Stimulated activated naive CD8-positive, alpha-beta T cell treated with anti-CD3 and anti-CD28 coated beads, Interleukin-15, Interleukin-2, amounts not matched to agents 100 ng/mL and 50 ng/mL, for 24 hours (primary cell): Measurements from ENCODE around the gene GNAQ.

Experiments
- H3K27ac Mint-ChIP-seq: one replicate; pipeline ENCODE4 v1.8.0; 2021; ENCODE audit warnings: mild to moderate bottlenecking, mixed read lengths
- H3K27me3 Mint-ChIP-seq: one replicate; pipeline ENCODE4 v1.8.0; 2021; ENCODE audit warnings: mixed read lengths
- H3K36me3 Mint-ChIP-seq: one replicate; pipeline ENCODE4 v1.8.0; 2021; ENCODE audit warnings: low read depth, mixed read lengths
- H3K4me1 Mint-ChIP-seq: one replicate; pipeline ENCODE4 v1.8.0; 2021; ENCODE audit warnings: low read depth, mixed read lengths
- H3K4me3 Mint-ChIP-seq: one replicate; pipeline ENCODE4 v1.8.0; 2021; ENCODE audit warnings: mild to moderate bottlenecking, mixed read lengths
- H3K9me3 Mint-ChIP-seq: one replicate; pipeline ENCODE4 v1.8.0; 2021; ENCODE audit warnings: mixed read lengths

Gene GNAQ

DNA sequence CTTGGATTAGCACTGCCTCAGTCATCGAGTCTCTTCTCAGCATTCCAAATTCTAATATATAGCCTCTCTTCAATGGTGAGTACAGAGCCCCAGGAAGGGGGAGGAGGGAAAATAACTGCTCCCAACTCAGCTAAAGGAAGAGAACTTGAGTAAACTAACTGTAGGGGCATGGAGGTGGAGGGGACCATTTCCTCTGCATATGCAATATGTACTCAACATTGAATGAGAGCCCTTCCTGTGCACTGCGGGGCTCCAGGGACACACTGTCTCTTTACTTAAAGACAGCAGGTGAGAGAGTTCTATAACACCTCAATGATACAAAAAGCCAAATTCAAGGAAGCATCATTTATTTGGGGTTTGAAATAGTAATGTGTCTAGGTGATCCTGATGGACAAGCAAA lies 75.1 kb downstream of the GNAQ start:
- Mint-ChIP-seq H3K9me3 (no peaks in the 10 kb centered on the region), H3K27me3 (no peaks in the 10 kb centered on the region), H3K4me3 (no peak overlapping the region), H3K27ac (no peak overlapping the region), H3K36me3 (peaks cover 4% of the 10 kb centered on the region), H3K4me1 (peaks cover 35% of the 10 kb centered on the region)

- H3K36me3 Mint-ChIP-seq = no peaks in the 10 kb centered on the region
- H3K4me3 Mint-ChIP-seq = no peak overlapping the region
- peaks cover 36% of the 10 kb centered on the region for H3K4me1 Mint-ChIP-seq
- no peaks in the 10 kb centered on the region for H3K27me3 Mint-ChIP-seq
- no peaks in the 10 kb centered on the region for H3K9me3 Mint-ChIP-seq
- H3K27ac Mint-ChIP-seq = no peak overlapping the region
These were observed 77.0 kb downstream of the GNAQ start for GRCh38 chr9:77954666-77955015.

- Mint-ChIP-seq H3K4me1 (peaks cover 36% of the 10 kb centered on the region), H3K27me3 (no peaks in the 10 kb centered on the region), H3K9me3 (no peaks in the 10 kb centered on the region), H3K4me3 (no peak overlapping the region), H3K36me3 (no peaks in the 10 kb centered on the region), H3K27ac (no peak overlapping the region)
These were observed 77.5 kb downstream of the GNAQ start for GRCh38 chr9:77954013-77954665.

DNA sequence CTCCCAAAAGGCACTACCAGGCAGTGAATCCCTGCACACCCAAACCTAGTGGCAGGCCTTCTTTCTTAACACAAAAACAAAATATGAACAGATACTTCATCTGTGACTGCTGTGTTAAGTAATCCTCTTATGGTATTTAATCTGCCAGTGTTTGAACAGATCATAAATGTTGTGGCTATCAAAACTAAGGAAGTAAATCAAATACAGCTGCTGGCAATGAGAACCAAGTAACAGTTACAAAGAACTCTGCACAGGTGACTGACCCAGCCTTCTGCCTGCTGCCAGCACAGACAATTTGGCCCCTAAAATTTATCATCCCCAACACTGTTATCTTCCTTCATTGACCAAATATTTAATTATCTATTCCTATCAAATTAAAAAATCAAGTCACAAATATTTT lies 78.0 kb downstream of the GNAQ start:
- no peaks in the 10 kb centered on the region for H3K27me3 Mint-ChIP-seq
- no peaks in the 10 kb centered on the region for H3K9me3 Mint-ChIP-seq
- H3K36me3 Mint-ChIP-seq = no peaks in the 10 kb centered on the region
- peaks cover 35% of the 10 kb centered on the region for H3K4me1 Mint-ChIP-seq
- no peak overlapping the region for H3K4me3 Mint-ChIP-seq
- no peak overlapping the region for H3K27ac Mint-ChIP-seq

- no peaks in the 10 kb centered on the region for H3K27me3 Mint-ChIP-seq
- H3K27ac Mint-ChIP-seq = no peak overlapping the region
- peaks cover 27% of the 10 kb centered on the region for H3K4me1 Mint-ChIP-seq
- no peaks in the 10 kb centered on the region for H3K36me3 Mint-ChIP-seq
- H3K9me3 Mint-ChIP-seq = no peaks in the 10 kb centered on the region
- no peak overlapping the region for H3K4me3 Mint-ChIP-seq
These were observed 78.8 kb downstream of the GNAQ start for GRCh38 chr9:77952635-77953328.

DNA sequence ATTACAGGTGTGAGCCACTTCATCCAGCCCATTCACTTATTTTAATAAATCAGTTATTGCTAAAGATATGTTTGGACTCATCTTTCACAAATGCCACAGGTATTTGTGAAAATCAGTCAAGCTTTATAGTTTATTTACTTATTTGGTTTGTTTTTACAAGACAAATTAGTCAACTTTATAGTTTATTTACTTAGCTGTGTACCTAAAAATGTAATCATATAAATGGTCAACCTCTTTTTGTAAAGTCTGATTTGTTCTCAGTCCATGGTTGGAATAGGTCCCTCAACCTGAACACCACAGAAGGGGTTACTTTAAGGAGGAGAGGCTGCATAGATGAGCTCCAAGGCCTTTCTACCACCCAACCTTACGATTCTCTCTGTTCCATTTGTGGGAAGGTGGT lies 80.2 kb downstream of the GNAQ start:
- no peaks in the 10 kb centered on the region for H3K36me3 Mint-ChIP-seq
- no peaks in the 10 kb centered on the region for H3K9me3 Mint-ChIP-seq
- H3K4me1 Mint-ChIP-seq = peaks cover 17% of the 10 kb centered on the region
- H3K27me3 Mint-ChIP-seq = no peaks in the 10 kb centered on the region
- no peak overlapping the region for H3K4me3 Mint-ChIP-seq
- H3K27ac Mint-ChIP-seq = no peak overlapping the region

DNA sequence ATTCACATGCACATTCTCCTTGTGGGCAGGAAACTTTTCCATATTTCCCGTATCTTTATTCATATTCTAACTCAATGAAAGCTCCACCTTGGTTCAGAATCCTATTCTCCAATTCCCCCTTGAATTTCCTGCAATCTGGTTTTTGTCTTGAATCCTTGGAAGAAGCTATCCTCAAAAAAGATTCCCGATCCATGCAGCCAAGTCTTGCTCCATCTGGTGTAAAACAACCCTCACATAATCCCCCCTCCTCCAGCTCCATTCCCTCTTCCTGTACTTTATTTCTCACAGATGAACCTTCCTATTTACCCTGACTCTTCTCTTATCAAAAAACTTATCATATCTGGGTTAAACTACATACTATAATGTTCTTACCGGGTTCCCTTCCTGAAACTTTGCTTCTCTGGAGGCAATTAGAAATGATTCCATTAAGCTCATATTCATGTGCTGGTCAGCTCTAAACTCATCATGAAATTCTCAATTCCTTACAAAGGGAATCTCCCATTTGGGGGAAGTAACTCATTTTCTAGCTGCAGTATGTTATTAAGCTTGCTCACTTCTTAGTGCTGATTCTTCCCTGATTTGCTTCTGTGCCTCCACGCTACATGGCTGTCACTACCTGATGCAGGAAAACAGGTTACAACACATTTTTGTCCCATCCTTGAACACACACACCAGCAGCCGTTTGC lies 81.7 kb downstream of the GNAQ start:
- no peaks in the 10 kb centered on the region for H3K9me3 Mint-ChIP-seq
- no peaks in the 10 kb centered on the region for H3K27me3 Mint-ChIP-seq
- no peak overlapping the region for H3K4me3 Mint-ChIP-seq
- no peak overlapping the region for H3K27ac Mint-ChIP-seq
- no peaks in the 10 kb centered on the region for H3K36me3 Mint-ChIP-seq
- peaks cover 28% of the 10 kb centered on the region for H3K4me1 Mint-ChIP-seq

DNA sequence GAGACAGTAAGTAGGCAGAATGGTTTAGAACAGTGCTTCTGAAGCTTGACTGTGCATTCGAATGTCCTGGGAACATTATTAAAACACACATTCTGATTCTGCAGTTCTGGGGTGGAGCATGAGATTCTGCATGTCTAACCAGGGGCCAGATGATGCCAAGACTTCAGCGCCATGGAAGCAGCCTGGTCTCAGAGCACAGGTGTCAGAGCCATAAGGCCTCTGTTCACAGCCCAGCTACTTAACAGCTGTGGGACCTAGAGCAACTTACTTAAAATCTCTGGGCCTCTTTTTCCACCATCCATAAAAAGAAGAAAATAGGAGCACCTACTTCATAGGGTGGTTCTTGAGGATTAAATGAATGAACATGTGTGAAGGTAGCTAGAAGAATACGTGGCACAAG lies 84.0 kb downstream of the GNAQ start:
- no peaks in the 10 kb centered on the region for H3K27me3 Mint-ChIP-seq
- H3K9me3 Mint-ChIP-seq = no peaks in the 10 kb centered on the region
- H3K4me3 Mint-ChIP-seq = no peak overlapping the region
- H3K27ac Mint-ChIP-seq = no peak overlapping the region
- H3K4me1 Mint-ChIP-seq = peaks cover 33% of the 10 kb centered on the region
- no peaks in the 10 kb centered on the region for H3K36me3 Mint-ChIP-seq

- Mint-ChIP-seq H3K27me3 (no peaks in the 10 kb centered on the region), H3K36me3 (no peaks in the 10 kb centered on the region), H3K4me3 (no peak overlapping the region), H3K27ac (no peak overlapping the region), H3K4me1 (peaks cover 36% of the 10 kb centered on the region), H3K9me3 (no peaks in the 10 kb centered on the region)
These were observed 84.5 kb downstream of the GNAQ start for GRCh38 chr9:77946969-77947620.

DNA sequence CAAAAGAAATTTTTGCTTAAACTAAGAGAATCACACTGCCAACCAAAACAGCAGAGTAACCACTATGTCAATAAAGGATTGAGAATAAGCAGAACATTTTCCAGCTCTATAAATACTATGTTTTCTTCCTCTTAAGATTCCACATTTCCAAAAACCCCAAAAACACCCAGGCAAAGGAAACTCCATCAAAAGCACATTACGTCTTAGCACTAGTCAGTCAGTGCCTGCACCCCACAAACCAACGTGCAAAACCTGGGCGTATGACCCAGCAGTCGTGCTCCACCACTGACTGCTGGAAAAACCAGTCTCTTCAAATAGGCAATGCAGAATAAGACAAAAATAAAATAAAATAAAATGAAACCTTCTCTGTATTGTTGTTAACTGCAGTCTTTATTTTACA lies 85.3 kb downstream of the GNAQ start:
- Mint-ChIP-seq H3K4me3 (no peak overlapping the region), H3K9me3 (no peaks in the 10 kb centered on the region), H3K4me1 (peaks cover 39% of the 10 kb centered on the region), H3K27me3 (no peaks in the 10 kb centered on the region), H3K36me3 (no peaks in the 10 kb centered on the region), H3K27ac (no peak overlapping the region)

- H3K27me3 Mint-ChIP-seq = no peaks in the 10 kb centered on the region
- no peak overlapping the region for H3K4me3 Mint-ChIP-seq
- no peak overlapping the region for H3K27ac Mint-ChIP-seq
- no peaks in the 10 kb centered on the region for H3K36me3 Mint-ChIP-seq
- peaks cover 39% of the 10 kb centered on the region for H3K4me1 Mint-ChIP-seq
- H3K9me3 Mint-ChIP-seq = no peaks in the 10 kb centered on the region
These were observed 85.8 kb downstream of the GNAQ start for GRCh38 chr9:77945798-77946197.

GRCh38 chr9:77944556-77945243 lies 86.9 kb downstream of the GNAQ start:
- no peaks in the 10 kb centered on the region for H3K27me3 Mint-ChIP-seq
- peaks cover 35% of the 10 kb centered on the region for H3K4me1 Mint-ChIP-seq
- H3K27ac Mint-ChIP-seq = peak overlapping the region; percentile 54
- H3K4me3 Mint-ChIP-seq = no peak overlapping the region
- H3K36me3 Mint-ChIP-seq = no peaks in the 10 kb centered on the region
- H3K9me3 Mint-ChIP-seq = no peaks in the 10 kb centered on the region

- Mint-ChIP-seq H3K4me3 (no peak overlapping the region), H3K4me1 (peaks cover 42% of the 10 kb centered on the region), H3K9me3 (no peaks in the 10 kb centered on the region), H3K36me3 (no peaks in the 10 kb centered on the region), H3K27ac (no peak overlapping the region), H3K27me3 (no peaks in the 10 kb centered on the region)
These were observed 88.6 kb downstream of the GNAQ start for GRCh38 chr9:77943057-77943456.

DNA sequence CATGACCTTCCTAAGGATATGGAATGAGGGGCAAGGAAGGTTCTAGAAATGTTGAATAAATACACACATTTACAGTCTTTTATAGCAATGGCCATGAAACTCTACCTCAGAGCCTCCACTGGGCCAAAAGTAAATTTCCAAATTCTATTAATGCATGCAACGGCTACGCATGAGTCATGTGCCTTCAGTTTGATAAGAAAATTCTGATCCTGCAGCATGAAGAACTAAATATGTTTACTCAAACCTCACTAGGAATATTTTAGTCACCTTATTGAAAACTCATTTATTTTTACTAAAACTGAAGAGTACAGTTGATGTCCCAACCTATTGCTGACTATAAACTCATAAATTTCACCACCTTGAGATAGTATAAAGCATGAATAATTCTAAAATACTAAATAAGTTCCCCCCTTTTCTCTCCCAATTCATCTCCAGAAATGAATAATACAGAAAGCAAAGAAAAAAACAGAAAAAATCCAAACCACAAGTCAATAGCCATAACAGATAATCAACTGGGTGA lies 92.4 kb downstream of the GNAQ start:
- H3K27me3 Mint-ChIP-seq = no peaks in the 10 kb centered on the region
- H3K4me3 Mint-ChIP-seq = no peak overlapping the region
- H3K9me3 Mint-ChIP-seq = peaks cover 3% of the 10 kb centered on the region
- no peaks in the 10 kb centered on the region for H3K36me3 Mint-ChIP-seq
- H3K4me1 Mint-ChIP-seq = peaks cover 32% of the 10 kb centered on the region
- peak overlapping the region; percentile 45 for H3K27ac Mint-ChIP-seq
